ENCODE measurements around the gene ABHD12.

ABHD12 gene

DNA sequence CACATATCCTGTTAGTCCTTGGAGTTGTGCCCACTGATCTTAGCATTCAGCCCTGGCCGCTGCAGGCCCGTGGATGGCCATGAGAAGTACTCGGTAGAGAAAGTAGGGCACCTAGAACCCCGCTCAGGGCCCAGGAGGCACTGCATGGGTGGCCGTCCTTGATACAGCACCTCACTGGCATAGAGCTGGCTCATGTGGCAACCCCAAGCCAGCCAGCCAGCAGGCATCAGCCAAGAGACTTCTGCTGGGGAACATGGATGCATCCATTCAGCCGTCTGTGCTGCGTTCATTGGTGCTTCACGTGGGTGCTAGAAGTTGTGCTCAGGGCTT is 132.2 kb downstream of the ABHD12 start:
- Histone ChIP-seq H3K27ac (ENCODE audit: low read depth, low read length, poor library complexity, severe bottlenecking) (no peak overlapping the region), H3K9me2 (ENCODE audit: low read depth, low read length) (no peaks in the 10 kb centered on the region), H4K20me1 (ENCODE audit: insufficient read depth, low read length) (no peaks in the 10 kb centered on the region), H3K4me3 (ENCODE audit: low read depth, low read length, poor library complexity, severe bottlenecking) (no peak overlapping the region), H3K27me3 (ENCODE audit: insufficient read depth, low read length) (no peaks in the 10 kb centered on the region), H2AFZ (ENCODE audit: low read length) (no peak overlapping the region), H3K4me1 (ENCODE audit: insufficient read depth, low read length, severe bottlenecking) (no peaks in the 10 kb centered on the region), H3K79me2 (ENCODE audit: insufficient read depth, low read length) (0 out of 2 replicates have a peak, but pooled peaks cover 6% of the 10 kb centered on the region), H3K4me2 (ENCODE audit: low read length) (no peak overlapping the region), H3K9me3 (ENCODE audit: low read length) (no peaks in the 10 kb centered on the region), H3K36me3 (ENCODE audit: insufficient read depth, low read length) (peaks cover 16% of the 10 kb centered on the region), H3F3A (ENCODE audit: insufficient read depth, low read length) (no peaks in the 10 kb centered on the region), H3K9ac (ENCODE audit: low read length) (no peak overlapping the region)
- TF ChIP-seq CTCF (IDR thresholded peaks at IDR 0.05; ENCODE audit: low read length) = no peak
- TF ChIP-seq EZH2 (IDR thresholded peaks at IDR 0.05; ENCODE audit: borderline replicate concordance, low read length) = no peak

GRCh38 chr20:25257756-25258475 is 132.7 kb downstream of the ABHD12 start:
- no peaks in the 10 kb centered on the region for H3K4me1 ChIP-seq (ENCODE audit: insufficient read depth, low read length, severe bottlenecking)
- peaks cover 17% of the 10 kb centered on the region for H3K36me3 ChIP-seq (ENCODE audit: insufficient read depth, low read length)
- H3K4me3 ChIP-seq (ENCODE audit: low read depth, low read length, poor library complexity, severe bottlenecking) = no peak overlapping the region
- no peak overlapping the region for H2AFZ ChIP-seq (ENCODE audit: low read length)
- H3K9me3 ChIP-seq (ENCODE audit: low read length) = no peaks in the 10 kb centered on the region
- H3F3A ChIP-seq (ENCODE audit: insufficient read depth, low read length) = no peaks in the 10 kb centered on the region
- no peaks in the 10 kb centered on the region for H3K27me3 ChIP-seq (ENCODE audit: insufficient read depth, low read length)
- H4K20me1 ChIP-seq (ENCODE audit: insufficient read depth, low read length) = no peaks in the 10 kb centered on the region
- no peak overlapping the region for H3K27ac ChIP-seq (ENCODE audit: low read depth, low read length, poor library complexity, severe bottlenecking)
- no peaks in the 10 kb centered on the region for H3K9me2 ChIP-seq (ENCODE audit: low read depth, low read length)
- H3K79me2 ChIP-seq (ENCODE audit: insufficient read depth, low read length) = peaks cover 7% of the 10 kb centered on the region
- no peak for TF ChIP-seq EZH2 (IDR thresholded peaks at IDR 0.05; ENCODE audit: borderline replicate concordance, low read length)
- no peak for TF ChIP-seq CTCF (IDR thresholded peaks at IDR 0.05; ENCODE audit: low read length)
- no peak overlapping the region for H3K9ac ChIP-seq (ENCODE audit: low read length)
- H3K4me2 ChIP-seq (ENCODE audit: low read length) = no peak overlapping the region

- Histone ChIP-seq H3K4me2 (ENCODE audit: low read length) (no peak overlapping the region), H3K36me3 (ENCODE audit: insufficient read depth, low read length) (peaks cover 25% of the 10 kb centered on the region), H3K27me3 (ENCODE audit: insufficient read depth, low read length) (no peaks in the 10 kb centered on the region), H3F3A (ENCODE audit: insufficient read depth, low read length) (no peaks in the 10 kb centered on the region), H4K20me1 (ENCODE audit: insufficient read depth, low read length) (no peaks in the 10 kb centered on the region), H2AFZ (ENCODE audit: low read length) (no peak overlapping the region), H3K79me2 (ENCODE audit: insufficient read depth, low read length) (peaks cover 14% of the 10 kb centered on the region), H3K27ac (ENCODE audit: low read depth, low read length, poor library complexity, severe bottlenecking) (no peak overlapping the region), H3K9me2 (ENCODE audit: low read depth, low read length) (no peaks in the 10 kb centered on the region), H3K4me3 (ENCODE audit: low read depth, low read length, poor library complexity, severe bottlenecking) (no peak overlapping the region), H3K4me1 (ENCODE audit: insufficient read depth, low read length, severe bottlenecking) (no peaks in the 10 kb centered on the region), H3K9ac (ENCODE audit: low read length) (no peak overlapping the region), H3K9me3 (ENCODE audit: low read length) (no peaks in the 10 kb centered on the region)
- no peak for TF ChIP-seq CTCF (IDR thresholded peaks at IDR 0.05; ENCODE audit: low read length)
- TF ChIP-seq EZH2 (IDR thresholded peaks at IDR 0.05; ENCODE audit: borderline replicate concordance, low read length) = no peak
These were observed 133.5 kb downstream of the ABHD12 start for GRCh38 chr20:25257130-25257529.

Data from OCI-LY1 (cell line).